Stimulated activated memory B cell treated with anti-CD40 and anti-IgM and Interleukin-4, amounts not matched to agents 10 μg/mL and 1 μg/mL and 100 μg/mL, for 72 hours (primary cell): ENCODE data around the gene TDRKH.

Experiments used
- ATAC-seq: fragments of 150-1000 bp; cut with Tn5 transposase; 2 replicates; pipeline ENCODE4 v1.10.0; 2021
- H3K27ac Mint-ChIP-seq: one replicate; pipeline ENCODE4 v1.8.0; 2022; ENCODE audit warnings: mild to moderate bottlenecking, mixed read lengths
- H3K27me3 Mint-ChIP-seq: one replicate; pipeline ENCODE4 v1.8.0; 2022; ENCODE audit warnings: mixed read lengths
- H3K36me3 Mint-ChIP-seq: one replicate; pipeline ENCODE4 v1.8.0; 2022; ENCODE audit warnings: mixed read lengths
- H3K4me1 Mint-ChIP-seq: one replicate; pipeline ENCODE4 v1.8.0; 2022; ENCODE audit warnings: mixed read lengths
- H3K4me3 Mint-ChIP-seq: one replicate; pipeline ENCODE4 v1.8.0; 2022; ENCODE audit warnings: mild to moderate bottlenecking, moderate library complexity, mixed read lengths
- H3K9me3 Mint-ChIP-seq: one replicate; pipeline ENCODE4 v1.8.0; 2022; ENCODE audit warnings: mixed read lengths

TDRKH gene

DNA sequence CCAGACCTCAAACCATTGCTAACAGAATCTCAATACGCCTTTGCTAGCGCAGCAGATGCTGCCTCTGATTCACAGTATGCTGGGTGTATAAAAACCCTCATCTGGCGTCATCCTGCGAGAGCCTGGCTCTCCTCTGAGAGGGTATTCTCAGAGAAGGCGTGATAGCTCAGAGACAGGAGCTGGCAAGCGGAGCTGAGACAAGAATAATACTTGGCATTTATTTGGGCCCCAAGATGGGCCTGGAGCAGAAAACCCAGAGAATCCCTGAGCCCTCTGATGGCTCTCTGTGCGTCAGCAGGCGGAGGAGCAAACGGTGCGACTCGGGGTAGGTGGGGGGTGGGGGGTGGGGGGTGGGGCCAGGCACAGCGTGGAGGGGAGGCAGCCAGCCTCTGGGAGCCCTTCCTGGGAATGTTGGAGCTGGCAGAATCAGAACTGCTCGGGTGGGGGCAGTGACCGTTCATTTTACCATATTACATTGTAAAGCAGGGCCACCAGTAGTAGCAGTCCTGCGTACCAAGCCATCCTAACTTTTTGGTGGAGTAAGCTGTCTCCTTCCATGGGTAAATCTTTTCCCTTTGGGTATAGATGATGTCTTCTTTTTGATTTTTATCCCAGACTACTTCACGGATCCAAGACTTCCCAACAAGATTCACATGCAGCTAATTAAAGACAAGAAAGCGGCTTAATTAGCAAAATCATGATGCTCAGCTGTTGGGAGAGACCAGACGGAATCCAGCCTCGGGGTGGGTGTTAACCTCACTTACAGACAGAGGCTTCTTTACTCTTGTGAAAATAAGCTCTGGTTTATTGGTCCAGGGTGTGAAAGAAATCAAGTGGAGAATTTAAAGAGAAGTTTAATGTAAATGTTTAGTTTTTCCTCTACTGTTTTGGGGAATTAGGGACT is 61.9 kb downstream of the TDRKH start:
- ATAC-seq: no peak
- Mint-ChIP-seq H3K36me3 (no peaks in the 10 kb centered on the region), H3K27ac (no peak overlapping the region), H3K4me3 (no peak overlapping the region), H3K9me3 (no peaks in the 10 kb centered on the region), H3K4me1 (no peaks in the 10 kb centered on the region), H3K27me3 (peaks cover 75% of the 10 kb centered on the region)

DNA sequence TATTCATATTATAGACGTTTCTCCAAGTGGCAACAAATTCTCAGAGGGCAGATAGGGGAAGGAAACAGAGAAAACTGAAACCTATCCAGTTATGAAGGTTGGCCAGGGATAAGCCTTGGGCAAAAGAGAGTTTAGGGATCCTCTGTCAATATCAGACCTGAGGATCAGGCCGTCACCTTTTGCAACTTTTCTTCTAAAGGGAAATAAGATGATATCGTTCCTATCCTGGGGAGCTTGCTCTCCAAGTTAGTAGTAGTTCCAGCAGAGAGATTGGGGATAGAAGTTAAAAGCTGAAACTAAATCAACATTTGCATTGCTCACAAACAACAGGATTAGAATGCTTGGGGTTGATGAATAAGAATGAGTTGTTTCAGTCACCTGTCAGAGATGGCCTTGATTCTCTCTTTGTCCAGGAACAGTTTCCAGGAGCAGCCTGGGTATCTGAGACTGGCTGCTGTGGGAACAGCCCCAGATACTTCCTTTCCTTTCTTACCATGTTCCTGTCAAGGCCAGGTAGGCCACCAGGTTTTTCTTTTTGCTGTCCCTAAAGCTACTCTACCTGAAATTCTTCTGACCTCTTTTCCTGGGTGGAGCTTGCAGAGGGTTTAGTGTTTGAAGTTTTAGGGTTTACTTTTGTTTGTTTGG is 66.5 kb downstream of the TDRKH start:
- no peaks in the 10 kb centered on the region for H3K9me3 Mint-ChIP-seq
- peaks cover 17% of the 10 kb centered on the region for H3K4me1 Mint-ChIP-seq
- H3K27ac Mint-ChIP-seq: no peak overlapping the region
- no peaks in the 10 kb centered on the region for H3K36me3 Mint-ChIP-seq
- H3K4me3 Mint-ChIP-seq: no peak overlapping the region
- no peak for ATAC-seq
- peaks cover 50% of the 10 kb centered on the region for H3K27me3 Mint-ChIP-seq
